MM.1S (cell line): ENCODE results near the gene GRM5.

Source experiments
- EZH2 ChIP-seq: fragments of 300-600 bp; sonication (generic); optimal IDR thresholded peaks from 2 replicates; pipeline ENCODE3; 2017; ENCODE audit warnings: low read depth, mild to moderate bottlenecking, antibody characterized with exemption, low read length, mixed read lengths
- TF ChIP-seq, protein P1 (sequence below): fragments of 300-600 bp; sonication (generic); IDR thresholded peaks from 2 replicates; pipeline ENCODE4 v1.5.1; 2016; ENCODE audit warnings: antibody characterized with exemption, low read length, mixed read lengths

DNA sequence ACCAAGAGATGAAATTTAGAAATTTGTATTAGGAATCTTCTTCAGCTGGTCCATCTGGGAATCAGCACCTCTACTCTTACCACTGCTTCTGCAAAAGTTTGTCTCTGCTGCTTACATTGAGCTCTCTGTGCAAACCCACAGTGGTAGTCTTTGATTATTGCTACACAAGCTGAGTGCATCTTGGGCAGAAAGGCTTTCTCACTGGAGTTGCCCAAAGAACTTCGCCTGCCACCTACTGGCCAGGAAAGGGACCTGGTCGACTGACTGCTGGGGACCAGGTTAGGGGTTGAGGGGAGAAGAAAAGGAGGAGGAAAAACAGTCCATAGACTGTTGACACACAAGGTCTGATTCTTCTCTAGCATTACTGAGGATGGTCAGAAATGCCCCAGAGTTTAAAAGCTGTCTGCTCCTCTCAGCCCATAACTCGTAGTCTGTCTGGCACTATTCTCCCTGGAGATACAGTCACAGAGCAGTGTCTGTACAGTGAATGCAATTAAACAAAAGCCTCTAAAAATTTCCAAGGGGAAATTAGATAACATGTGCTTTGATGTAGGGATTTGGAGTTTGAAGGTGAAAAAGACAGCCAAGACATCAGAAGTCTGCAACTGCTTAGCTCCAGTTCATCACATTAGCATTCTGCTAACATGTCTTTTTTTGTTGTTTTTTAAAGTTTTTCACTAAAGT lies 513.3 kb downstream of the GRM5 start:
- TF ChIP-seq, protein P1, sequence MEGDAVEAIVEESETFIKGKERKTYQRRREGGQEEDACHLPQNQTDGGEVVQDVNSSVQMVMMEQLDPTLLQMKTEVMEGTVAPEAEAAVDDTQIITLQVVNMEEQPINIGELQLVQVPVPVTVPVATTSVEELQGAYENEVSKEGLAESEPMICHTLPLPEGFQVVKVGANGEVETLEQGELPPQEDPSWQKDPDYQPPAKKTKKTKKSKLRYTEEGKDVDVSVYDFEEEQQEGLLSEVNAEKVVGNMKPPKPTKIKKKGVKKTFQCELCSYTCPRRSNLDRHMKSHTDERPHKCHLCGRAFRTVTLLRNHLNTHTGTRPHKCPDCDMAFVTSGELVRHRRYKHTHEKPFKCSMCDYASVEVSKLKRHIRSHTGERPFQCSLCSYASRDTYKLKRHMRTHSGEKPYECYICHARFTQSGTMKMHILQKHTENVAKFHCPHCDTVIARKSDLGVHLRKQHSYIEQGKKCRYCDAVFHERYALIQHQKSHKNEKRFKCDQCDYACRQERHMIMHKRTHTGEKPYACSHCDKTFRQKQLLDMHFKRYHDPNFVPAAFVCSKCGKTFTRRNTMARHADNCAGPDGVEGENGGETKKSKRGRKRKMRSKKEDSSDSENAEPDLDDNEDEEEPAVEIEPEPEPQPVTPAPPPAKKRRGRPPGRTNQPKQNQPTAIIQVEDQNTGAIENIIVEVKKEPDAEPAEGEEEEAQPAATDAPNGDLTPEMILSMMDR = peak; percentile 85
- TF ChIP-seq EZH2 = no peak
